Cortex of kidney (tissue), 1 donor: ENCODE measurements around the gene HEATR5A.
"Not testable (repeated sequence)": the region's sequence is repeated elsewhere in the genome, so short reads cannot be mapped to it uniquely, and the experiment has no call there.

Experiments
- DNase-seq: peaks from one replicate; lab custom pipeline; 2025; lab: John Stamatoyannopoulos, UW

Gene HEATR5A

GRCh38 chr14:31329876-31330521 is 90.4 kb downstream of the HEATR5A start:
- DNase-seq, result not testable (repeated sequence)

- DNase-seq, result no peak
Observed at GRCh38 chr14:31326111-31326510, 94.2 kb downstream of the HEATR5A start.

- no peak for DNase-seq
Observed at GRCh38 chr14:31323419-31323818, 96.9 kb downstream of the HEATR5A start.

GRCh38 chr14:31320922-31321766 is 99.2 kb downstream of the HEATR5A start:
- DNase-seq, result no peak

- DNase-seq, result no peak
Observed at GRCh38 chr14:31320216-31320615, 100.1 kb downstream of the HEATR5A start.

GRCh38 chr14:31319701-31320100 is 100.6 kb downstream of the HEATR5A start:
- DNase-seq, result no peak

GRCh38 chr14:31312934-31313333 is 107.4 kb downstream of the HEATR5A start:
- no peak for DNase-seq

GRCh38 chr14:31312370-31312769 is 108.0 kb downstream of the HEATR5A start:
- not testable (repeated sequence) for DNase-seq

- no peak for DNase-seq
Observed at GRCh38 chr14:31307618-31308017, 112.7 kb downstream of the HEATR5A start.

- DNase-seq, result no peak
Observed at GRCh38 chr14:31307198-31307597, 113.2 kb downstream of the HEATR5A start.

GRCh38 chr14:31303654-31304053 is 116.7 kb downstream of the HEATR5A start:
- no peak for DNase-seq

GRCh38 chr14:31300883-31301282 is 119.5 kb downstream of the HEATR5A start:
- DNase-seq, result no peak

- no peak for DNase-seq
Observed at GRCh38 chr14:31300296-31300695, 120.1 kb downstream of the HEATR5A start.

GRCh38 chr14:31297701-31298344 is 122.5 kb downstream of the HEATR5A start:
- no peak for DNase-seq

- DNase-seq, result no peak
Observed at GRCh38 chr14:31297112-31297511, 123.2 kb downstream of the HEATR5A start.

GRCh38 chr14:31294746-31295405 is 125.5 kb downstream of the HEATR5A start:
- DNase-seq, result no peak

- DNase-seq, result no peak
Observed at GRCh38 chr14:31292937-31293616, 127.3 kb downstream of the HEATR5A start.

GRCh38 chr14:31291210-31291609 is 129.1 kb downstream of the HEATR5A start:
- no peak for DNase-seq

GRCh38 chr14:31287294-31287972 is 132.9 kb downstream of the HEATR5A start:
- no peak for DNase-seq

- no peak for DNase-seq
Observed at GRCh38 chr14:31286456-31287293, 133.7 kb downstream of the HEATR5A start.
